Embryonic facial prominence (tissue), 1 donor: ENCODE measurements around the gene MED12L.

Source experiments
- DNase-seq: peaks from one replicate; pipeline ENCODE4 v3.0.0-alpha.2; 2016; ENCODE audit errors: extremely low spot score

Gene MED12L

DNA sequence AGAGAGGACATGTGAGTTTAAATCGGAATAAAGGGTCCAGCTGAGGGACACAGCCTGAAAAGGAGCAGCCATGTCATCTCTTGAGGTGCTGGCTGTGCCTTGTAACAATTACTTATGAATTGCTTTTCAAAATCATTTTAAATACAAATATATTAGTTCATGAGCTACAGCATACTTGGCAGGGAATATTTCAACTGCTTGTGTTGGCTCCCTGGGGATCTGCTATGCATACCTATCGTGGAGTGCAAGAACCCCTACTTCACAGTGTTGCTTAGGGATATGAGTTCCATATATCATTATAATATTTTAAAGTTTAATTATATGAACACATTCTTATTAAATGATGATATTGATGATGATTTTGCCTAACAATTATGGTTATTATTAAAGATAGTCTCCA is 212.0 kb downstream of the MED12L start:
- DNase-seq, result no peak

- no peak for DNase-seq
Observed at GRCh38 chr3:151299006-151299405, 213.5 kb downstream of the MED12L start.

DNA sequence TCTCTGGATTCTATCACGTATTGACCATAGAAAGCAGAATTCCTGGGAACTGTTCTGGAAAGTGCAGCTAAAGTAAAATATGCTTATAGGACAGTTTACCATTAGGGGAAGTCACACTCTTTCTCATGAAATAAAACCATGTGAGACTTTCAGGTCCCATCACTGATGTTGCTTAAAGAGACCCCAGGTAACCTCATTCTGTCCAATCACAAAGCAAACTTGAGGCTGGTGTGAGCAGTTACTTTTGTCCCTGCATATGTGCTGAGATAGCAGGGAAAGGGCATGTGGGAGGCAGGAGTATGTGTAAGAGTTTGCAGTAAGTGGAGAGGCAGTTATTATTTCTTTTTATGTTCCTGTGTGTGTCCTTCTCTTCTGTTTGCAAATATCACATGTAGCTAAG is 215.1 kb downstream of the MED12L start:
- DNase-seq, result no peak

DNA sequence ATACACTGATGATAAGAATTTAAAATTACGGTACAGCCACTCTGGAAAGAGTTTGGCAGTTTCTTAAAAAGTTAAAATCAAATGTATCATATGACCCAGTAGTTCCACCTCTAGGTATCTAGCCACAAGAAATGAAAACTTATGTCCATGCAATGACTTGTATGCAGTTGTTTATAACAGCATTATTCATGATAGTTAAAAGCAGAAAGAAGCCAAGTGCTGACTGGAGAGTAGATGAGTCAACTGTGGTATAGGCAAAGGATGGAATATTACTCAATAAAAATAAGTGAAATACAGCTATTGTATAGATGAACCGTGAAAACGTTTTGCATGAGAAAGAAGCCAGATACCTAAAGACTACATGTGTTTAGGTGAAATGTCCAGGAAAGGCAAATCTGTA is 216.3 kb downstream of the MED12L start:
- DNase-seq, result no peak

- DNase-seq, result no peak
Observed at GRCh38 chr3:151303751-151304150, 218.3 kb downstream of the MED12L start.

GRCh38 chr3:151305060-151305774 is 219.8 kb downstream of the MED12L start:
- DNase-seq, result peak; percentile 33

DNA sequence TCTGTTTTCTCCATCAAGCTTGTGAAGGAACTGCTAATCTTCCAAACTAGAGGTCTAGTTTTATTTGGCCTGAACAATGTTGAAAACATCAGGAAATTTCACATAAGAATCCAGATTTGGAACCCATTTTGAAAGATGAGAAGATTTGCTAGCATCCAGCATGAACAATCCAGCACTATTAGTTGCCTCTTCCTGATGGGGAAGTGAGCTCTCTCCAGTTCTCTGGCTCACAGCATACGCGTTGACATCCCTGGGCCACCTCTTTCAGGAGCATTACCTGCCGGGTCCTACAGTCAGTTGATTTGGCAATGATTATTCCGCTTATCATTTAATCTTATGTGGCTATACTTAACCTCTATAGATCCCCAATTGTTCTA is 220.3 kb downstream of the MED12L start:
- DNase-seq, result no peak

DNA sequence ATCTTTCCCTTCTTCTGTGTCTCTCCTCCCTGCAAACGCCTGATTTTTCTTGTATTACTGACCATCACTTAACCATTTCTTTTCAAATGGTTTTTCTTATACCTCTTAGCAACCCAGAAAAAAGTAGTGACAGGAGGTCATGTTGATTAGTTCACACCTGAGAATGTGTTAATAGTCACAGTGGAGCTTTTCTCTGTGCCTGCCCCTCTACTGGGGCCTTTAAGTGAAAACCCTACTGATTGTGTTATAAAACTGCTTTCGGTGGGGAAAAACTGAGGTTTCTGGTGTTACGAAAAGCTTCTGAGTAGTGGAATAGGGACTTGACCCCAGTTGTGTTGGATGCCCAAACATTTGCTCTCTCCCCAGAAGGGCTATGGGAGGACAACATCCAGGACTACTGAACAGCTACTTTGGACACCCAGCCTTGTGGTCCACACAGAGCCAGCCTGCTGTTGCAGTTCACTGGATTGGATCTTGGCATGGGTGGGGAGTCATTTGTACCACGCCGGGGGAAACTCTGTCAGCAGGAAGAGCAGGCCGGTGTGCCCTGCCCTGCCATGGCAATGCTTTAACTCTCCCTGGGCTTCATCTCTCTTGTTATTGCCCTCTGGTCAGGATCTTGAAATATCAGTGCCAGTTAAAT is 220.8 kb downstream of the MED12L start:
- DNase-seq, result no peak

DNA sequence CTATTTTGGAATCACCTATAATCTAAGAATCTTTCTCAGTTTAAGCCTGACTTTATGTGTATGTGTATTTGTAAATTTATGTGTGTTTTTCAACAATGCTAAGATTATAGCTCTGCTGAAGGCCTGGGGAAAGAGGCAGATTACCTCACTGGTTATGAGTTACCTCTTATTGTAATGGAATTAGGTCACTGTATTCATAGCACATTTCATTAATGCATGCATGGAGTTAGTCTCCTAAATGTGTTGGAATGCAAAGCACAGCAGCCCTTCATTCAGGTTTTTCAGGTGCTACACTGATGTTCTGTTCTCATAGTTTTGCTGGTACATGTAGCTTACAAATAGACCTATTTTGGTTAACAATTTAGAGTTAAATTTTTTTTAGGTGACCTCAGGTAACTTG is 221.7 kb downstream of the MED12L start:
- DNase-seq, result no peak

DNA sequence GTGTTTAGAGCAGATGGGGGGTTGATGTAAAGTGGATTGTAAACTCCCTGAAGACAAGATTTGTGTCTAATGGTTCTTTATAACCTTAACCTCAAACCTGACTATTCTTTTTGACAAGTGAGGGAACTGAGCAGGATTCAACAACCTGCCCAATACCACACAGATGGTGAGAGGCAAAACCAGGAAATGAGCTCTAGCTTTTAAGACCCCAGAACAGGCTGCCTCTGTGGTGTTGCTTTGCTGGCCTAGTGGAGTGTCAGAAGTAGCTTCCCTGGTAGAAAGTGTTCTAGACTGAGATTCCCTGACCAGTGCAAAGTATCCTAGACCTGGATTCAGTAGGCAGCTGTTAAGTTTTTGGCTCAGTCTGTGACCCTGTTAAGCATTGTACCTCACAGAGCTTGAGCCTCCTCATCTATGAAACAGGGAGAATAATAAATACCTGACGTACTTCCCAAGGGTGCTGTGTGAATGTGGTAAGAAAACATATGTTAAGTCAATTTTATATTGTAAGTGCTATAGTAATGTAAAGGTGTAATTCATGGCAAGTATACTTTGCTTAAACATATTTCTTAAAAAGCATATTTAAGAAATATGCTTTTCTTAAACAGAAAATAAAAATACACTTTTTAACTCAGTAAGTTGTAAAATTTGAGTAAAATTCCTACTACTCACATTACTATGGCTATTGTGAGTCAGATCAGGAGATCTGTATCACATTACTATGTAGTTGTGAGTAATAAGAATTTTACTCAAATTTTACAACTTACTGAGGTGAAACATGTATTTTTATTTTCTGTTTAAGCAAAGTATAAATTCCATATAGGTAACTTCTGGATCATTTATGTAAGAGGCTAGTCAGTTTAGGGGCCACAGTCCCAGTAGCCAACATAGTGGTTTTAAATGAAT is 222.4 kb downstream of the MED12L start:
- no peak for DNase-seq

DNA sequence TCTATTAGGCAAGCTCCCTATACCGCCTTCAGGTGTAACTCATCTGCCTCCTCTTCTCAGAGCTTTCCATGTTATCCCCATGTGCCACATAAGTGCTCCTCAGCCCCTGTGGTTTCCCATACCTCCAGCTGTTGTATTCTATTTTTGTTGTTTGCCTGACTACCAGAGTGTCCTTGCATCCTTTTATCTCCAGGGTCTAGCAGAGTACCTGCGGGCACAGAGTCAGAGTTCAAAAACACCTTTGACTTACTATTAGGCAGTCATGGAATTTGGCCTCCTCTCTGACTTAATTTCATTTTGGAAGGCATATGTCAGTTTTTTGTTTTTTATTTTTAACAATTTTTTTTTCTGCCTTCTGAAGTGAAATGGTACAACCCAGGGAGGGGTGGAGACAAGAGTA is 224.1 kb downstream of the MED12L start:
- DNase-seq, result no peak

DNA sequence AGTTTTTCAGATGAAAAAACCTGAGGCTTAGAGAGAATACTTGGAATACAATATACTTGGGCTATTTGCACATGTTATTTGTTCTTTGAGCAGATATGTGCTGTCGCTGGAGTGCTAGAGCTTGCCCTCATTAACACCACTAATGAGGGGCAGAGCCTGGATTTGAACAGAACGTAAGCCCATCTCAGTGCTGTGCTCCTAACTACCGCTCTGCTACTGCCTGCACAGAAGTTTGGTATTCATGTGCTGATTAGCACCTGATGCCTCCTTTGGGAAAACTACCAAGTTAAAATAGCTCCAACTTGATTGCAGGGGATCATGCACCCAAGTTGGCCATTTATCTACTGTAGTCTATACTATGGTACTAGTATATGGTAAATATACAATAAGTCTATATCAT is 227.5 kb downstream of the MED12L start:
- DNase-seq, result no peak

GRCh38 chr3:151314137-151314536 is 228.7 kb downstream of the MED12L start:
- no peak for DNase-seq

DNA sequence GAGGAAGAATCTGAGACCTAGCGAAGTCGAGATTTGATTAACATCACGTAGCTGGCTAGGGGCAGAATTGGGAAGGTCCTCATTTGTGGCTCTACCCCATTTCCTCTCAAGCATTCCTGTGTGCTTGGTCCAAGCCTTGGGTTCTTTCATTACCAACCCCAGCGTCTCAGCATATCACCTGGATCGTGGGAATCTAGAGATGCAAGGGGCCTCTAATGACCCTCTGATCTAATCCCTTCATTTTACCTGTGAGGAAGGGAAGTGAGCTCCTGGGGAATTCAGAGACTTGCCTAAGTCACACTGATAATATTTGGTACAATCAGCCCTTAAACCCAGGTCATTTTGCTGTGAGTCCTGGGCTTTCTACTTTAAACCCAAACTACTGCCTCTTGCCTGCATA is 229.1 kb downstream of the MED12L start:
- no peak for DNase-seq

GRCh38 chr3:151315136-151315535 is 229.7 kb downstream of the MED12L start:
- no peak for DNase-seq

- no peak for DNase-seq
Observed at GRCh38 chr3:151315846-151316245, 230.4 kb downstream of the MED12L start.

- no peak for DNase-seq
Observed at GRCh38 chr3:151316267-151316991, 231.0 kb downstream of the MED12L start, which contains the start of gene GPR87. TSS of gene GPR87 (minus strand) at chr3:151316820. CDS start at chr3:151300100, 16,720 bp downstream.

GRCh38 chr3:151318313-151318712 is 232.8 kb downstream of the MED12L start:
- no peak for DNase-seq

GRCh38 chr3:151318991-151319390 is 233.5 kb downstream of the MED12L start:
- peak; percentile 12 for DNase-seq

DNA sequence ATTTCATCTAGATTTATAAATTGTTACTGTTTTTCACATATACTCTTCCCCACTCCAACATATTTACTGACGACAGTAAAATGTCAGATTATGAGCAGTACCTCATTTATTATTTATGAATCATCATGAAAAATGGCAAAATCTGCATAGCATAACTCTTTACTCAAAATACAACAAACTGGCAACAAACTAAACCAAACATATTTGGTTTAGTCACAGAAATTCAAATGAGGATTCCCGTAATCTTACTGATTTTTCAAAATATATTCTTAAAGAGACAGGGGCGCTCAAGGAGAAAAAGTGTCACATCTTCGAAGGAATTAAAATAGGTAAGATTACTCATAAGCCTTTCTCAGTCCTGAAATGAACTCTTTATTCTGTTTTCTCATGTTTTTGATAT is 234.2 kb downstream of the MED12L start:
- no peak for DNase-seq

GRCh38 chr3:151320131-151320530 is 234.7 kb downstream of the MED12L start:
- DNase-seq, result no peak

- no peak for DNase-seq
Observed at GRCh38 chr3:151321526-151321925, 236.1 kb downstream of the MED12L start.
